ENCODE data around the gene PRICKLE1. TPM values are rescaled to one million over a fixed set of nuclear protein-coding genes. Genes with fewer than 3 reads are reported as not detected.
"Not testable (repeated sequence)": the region's sequence is repeated elsewhere in the genome, so short reads cannot be mapped to it uniquely, and the experiment has no call there.

Gene PRICKLE1
- total RNA-seq, 1 donor from 2014 or later = 12.3 TPM

GRCh38 chr12:42556917-42557316 is 32.6 kb downstream of the PRICKLE1 start:
- no peak for DNase-seq

DNA sequence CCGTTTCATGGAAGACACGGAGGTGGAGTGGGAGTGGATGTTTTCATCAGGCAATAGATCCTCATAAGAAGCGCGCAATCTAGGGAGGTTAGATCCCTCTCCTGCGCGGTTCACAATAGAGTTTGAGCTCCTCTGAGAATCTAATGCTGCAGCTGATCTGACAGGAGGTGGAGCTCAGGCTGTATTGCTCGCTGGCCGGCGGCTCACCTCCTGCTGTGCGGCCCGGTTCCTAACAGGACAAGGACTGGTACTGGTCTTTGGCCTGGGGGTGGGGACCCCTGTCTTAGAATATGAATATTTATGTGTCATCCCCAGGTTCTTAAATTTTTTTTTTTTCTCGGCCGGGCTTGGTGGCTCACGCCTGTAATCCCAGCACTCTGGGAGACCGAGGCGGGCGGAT is 36.7 kb downstream of the PRICKLE1 start:
- no peak for DNase-seq

DNA sequence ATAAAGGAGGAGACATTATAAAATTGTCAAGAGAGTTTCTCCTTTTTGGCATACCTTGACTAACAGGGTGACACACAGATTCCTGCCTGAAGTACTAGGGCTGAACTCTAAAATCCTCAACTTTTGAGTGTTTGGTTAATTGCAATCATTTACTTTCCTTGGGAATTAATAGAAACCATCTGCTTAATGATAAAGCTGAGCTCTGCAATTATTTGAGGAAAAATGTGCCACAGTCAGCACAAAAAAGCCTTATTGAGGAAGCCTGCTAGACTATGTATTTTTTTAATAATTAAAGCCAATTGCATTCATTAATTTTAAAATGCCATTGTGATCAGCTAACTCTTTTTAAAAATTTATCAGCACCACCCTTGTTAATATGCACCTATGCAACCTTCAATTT is 38.7 kb downstream of the PRICKLE1 start:
- no peak for DNase-seq

DNA sequence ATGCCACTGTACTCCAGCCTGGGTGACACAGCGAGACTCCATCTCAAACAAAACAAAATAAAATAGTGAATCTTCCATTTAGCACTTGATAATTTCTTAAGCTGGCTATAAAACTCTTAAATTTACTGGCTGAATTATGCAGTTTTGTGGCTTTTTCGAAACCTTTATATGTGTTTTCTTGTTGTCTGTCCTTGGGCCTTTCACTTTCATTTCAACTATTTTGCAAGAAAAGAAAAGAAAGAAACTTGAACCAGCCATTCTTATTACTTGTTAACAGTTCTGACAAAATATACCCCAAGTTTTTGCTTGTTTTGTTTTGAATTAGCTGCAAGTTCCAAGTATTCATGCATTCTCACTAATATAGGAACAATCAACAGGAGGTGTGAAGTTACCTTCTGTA is 42.8 kb downstream of the PRICKLE1 start:
- DNase-seq = no peak

GRCh38 chr12:42541965-42542364 is 47.6 kb downstream of the PRICKLE1 start:
- DNase-seq = no peak

DNA sequence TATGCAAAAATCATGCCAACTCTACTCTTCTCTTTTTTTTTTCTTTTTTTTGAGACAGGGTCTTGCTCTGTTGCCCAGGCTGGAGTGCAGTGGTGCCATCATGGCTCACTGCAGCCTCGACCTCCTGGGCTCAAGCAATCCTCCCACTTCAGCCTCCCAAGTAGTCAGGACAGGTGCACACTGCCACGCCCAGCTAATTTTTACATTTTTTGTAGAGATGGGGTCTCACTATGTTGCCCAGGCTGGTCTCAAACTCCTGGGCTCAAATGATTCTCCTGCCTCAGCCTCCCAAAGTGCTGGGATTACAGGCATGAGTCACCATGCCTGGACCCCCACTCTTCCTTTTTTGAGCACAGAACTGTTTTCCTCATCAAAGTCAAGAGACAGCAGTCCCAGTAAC is 48.2 kb downstream of the PRICKLE1 start:
- not testable (repeated sequence) for DNase-seq

DNA sequence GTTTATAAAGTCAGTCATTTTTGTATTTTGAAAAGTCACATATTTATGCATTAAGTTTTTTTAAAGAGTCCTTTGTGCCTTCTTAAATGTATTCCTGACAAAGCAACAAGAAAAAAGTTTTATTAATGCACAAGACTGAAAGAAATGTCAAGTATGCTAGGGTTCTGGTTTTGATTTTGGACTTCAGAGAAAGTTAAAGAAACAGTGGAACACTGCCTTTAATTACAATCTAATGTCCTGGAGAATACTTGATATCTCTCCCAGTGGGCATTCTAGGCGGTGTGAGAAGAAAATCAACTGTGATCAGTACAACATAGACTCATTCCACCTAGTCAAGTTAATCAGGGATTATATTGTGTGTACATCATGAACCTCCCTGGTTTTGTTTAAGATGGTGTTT is 49.9 kb downstream of the PRICKLE1 start:
- DNase-seq = no peak

GRCh38 chr12:42538203-42538602 is 51.3 kb downstream of the PRICKLE1 start:
- DNase-seq = no peak

DNA sequence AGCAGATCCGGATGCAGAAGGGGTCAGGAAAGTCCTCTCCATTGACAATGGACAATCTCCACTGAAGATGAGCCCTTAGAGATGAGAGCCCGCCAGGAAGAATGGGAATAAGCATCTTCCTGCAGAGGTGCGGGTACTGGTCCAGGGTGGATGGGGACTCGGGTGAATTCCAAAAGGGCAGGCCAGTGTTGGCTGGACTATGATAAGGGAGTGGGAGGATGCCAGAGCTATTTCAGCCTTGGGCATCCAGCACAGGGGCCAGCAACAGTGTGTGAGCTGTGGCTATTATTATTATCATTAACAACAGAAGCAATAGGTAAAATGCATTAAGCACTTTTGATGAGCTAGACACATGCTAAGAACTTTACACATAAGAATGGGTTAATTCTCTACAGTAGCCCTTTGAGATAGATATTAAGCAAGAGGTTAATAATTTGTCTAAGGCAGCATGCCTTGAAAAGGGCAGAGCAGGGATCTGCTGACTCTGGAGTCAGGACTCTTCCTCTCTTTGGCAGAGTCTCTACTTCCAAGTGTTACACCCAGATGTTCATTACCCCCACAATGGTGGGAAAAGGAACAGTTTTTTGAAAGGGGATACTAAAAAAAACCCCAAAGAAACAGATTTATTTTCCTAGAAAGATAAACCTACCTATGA is 55.2 kb downstream of the PRICKLE1 start:
- DNase-seq = no peak

- DNase-seq = no peak
Measured at GRCh38 chr12:42530284-42530683, 59.3 kb downstream of the PRICKLE1 start.

DNA sequence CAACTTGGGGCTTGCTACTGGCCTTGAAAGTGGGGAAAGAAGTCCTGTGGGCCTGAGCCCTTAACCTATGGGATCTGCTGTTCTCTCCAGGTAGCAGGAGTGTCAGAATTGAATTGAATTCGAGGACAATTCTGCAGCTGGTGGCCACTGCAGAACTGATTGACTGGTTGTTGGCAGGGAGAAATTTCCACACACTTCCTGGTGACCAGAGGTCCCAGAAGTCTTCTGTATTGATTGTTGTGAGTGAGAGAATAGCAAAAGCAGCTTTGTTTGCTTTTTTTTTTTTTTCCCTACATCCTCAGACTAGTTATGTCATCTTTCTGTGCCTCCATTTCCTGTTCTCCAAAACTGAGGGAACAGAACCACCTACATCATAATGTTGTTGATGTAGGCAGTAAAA is 64.1 kb downstream of the PRICKLE1 start:
- DNase-seq = peak; percentile 7

GRCh38 chr12:42524716-42525115 is 64.8 kb downstream of the PRICKLE1 start:
- no peak for DNase-seq

DNA sequence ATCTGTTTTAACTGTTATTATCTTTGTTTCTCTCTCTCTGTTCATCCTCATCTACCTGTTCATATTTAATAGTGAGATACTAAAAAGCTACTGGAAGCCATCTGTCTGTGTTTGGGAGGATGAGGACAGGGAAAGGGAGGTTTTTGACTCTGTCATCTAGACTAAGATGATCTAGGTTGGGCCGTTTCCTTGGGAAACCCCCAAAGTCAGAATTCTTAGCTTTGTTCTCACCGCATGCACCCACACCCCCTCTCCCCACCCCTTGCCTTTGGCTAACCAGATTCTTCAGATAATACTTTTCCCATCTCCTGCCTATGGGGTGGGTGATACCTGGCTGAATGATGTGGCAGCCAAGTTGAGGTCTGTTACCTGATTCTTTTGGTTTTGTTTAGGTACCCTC is 73.0 kb downstream of the PRICKLE1 start:
- no peak for DNase-seq

DNA sequence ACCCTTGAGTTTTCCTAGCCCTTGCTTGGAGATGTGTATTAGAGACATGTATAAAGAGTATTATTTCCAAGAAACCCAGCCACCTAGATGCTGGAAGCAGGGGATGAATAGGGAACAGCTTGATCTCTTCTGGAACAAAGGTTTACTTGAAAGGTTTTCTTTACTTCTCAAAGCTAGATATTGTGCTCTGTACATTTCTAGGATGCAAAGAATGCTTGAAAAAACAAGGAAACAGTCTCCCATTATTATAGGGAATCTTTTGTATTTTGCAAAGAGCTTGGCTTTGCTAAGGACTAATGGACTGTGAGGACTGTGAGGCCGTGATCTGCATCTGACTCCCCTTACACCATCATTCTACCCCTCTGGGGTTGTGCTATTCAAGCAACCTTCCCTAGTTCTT is 77.9 kb downstream of the PRICKLE1 start:
- DNase-seq = no peak

DNA sequence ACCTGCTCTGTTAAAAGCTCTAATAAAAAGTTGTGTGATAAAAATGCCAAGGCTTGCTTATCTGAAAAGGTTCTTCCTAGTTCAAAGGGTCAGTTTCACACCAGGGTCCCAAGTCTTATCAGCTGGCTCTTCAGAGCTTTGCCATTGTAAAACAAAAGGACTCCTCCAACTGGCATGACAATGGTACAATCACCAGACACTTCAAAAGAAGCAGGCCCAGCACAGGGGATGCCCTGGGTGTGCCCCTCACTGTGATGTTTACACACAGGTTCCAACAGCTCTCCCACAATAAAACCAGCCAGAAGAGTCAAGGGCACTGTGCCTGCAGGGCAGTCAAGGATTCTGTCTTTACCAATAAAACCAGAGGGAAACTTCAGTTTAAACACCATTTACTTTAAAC is 78.7 kb downstream of the PRICKLE1 start:
- DNase-seq = no peak

- DNase-seq = no peak
Measured at GRCh38 chr12:42508913-42509460, 80.6 kb downstream of the PRICKLE1 start.

DNA sequence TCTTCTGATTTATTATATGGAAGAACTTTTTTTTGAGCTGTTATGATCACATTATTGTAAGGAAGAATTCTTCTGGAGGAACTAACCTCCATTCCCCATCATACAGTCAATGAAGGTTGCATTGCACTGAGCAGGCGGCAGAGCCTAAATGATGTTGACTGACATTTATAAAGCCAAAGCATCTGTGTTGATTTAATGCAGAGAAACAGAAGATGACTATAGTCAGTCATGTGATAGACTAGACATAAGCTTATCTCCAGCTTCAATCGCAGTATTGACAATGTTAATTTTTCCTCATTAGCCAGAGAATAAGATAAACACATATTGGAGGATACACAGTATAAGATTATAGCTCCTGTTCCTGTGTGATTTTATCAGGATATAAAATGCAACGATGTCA is 82.0 kb downstream of the PRICKLE1 start:
- no peak for DNase-seq

- no peak for DNase-seq
Measured at GRCh38 chr12:42507081-42507480, 82.5 kb downstream of the PRICKLE1 start.

- DNase-seq = peak; percentile 37
Measured at GRCh38 chr12:42504049-42504448, 85.5 kb downstream of the PRICKLE1 start.

DNA sequence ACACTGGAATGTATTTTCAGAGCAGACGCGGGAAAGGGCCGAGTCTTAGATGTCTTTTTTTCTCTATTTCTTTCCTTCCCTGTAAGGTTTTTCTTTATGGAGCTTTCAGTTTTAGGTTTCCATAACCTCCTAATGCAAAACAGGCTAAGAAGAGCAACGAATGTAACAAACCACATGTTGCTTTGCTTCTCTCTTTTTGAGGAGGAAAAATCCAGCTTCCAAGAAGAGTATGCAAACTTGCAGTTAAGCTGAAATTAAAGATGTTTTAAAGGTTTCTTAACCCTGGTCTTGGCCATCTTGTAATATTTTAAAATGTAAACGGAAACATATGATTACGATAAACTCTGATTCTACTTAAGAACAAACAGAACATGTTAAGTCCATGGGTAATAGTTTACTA is 86.9 kb downstream of the PRICKLE1 start:
- no peak for DNase-seq

- DNase-seq = no peak
Measured at GRCh38 chr12:42498549-42499247, 90.8 kb downstream of the PRICKLE1 start.

GRCh38 chr12:42496886-42497285 is 92.7 kb downstream of the PRICKLE1 start:
- no peak for DNase-seq

DNA sequence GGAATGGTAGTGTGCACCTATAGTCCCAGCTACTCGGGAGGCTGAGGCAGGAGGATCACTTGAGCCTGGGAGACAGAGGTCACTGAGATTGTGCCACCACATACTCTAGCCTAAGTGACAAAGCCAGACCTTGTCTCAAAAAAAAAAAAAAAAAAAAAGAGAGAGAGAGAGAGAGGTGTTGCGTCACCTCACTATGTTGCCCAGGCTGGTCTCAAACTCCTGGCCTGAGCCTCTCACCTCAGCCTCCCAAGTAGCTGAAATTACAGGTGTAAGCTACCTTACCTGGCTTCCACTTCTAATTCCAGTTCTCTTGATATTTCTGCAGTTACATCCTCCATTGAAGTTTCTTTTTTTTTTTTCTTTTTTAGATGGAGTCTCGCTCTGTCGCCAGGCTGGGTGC is 94.3 kb downstream of the PRICKLE1 start:
- no peak for DNase-seq

- no peak for DNase-seq
Measured at GRCh38 chr12:42492267-42492666, 97.3 kb downstream of the PRICKLE1 start.

All from dermis blood vessel endothelial cell (primary cell).